A172 (cell line): ENCODE measurements around the gene ALKAL2. TPM values are rescaled to one million over a fixed set of nuclear protein-coding genes. Genes with fewer than 3 reads are reported as not detected.

Source experiments
- DNase-seq: peaks from one replicate; pipeline ENCODE4 v3.0.0-alpha.2; 2015; ENCODE audit warnings: low spot score
- total RNA-seq: library from RNA; depleted of rRNA; stranded (reverse); fragments of >200 nt; shearing (Covaris generic); gene quantifications from 2 replicates; pipeline ENCODE4 v1.2.3, GENCODE V29; 2014; rRNA removed

ALKAL2 gene
- total RNA-seq, 1 experiment from 2014 or later, result not detected

DNA sequence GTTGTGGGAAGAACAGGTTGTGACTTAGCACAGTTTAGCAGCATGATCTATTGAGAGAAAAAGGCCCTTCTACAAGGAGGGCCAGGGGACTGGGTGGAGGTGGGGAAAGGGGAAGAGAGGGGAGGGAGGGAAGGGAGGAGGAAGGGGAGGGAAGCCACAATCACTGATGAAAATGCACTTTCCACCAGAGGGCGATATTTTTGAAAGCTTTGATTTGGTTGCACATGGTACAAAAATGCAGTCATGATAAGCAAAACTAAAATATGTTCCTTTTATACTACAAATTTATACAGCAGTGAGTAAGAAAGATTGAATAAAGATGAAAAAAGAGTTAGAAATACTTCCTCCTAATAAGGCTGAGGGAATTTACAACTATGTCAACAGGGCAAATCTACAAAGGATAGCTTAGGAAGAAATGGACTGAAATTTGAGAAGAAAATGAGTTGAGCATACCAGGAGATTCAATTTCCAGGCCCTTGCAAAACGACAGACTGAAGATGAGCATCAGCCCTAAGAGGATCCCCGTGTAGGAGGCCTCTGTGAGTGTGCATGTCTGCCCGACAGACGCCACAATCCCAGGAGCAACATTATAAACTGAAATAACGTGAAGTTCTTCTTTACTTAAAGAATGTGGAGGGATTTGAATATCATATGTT, 41.3 kb downstream of the ALKAL2 start:
- DNase-seq, result peak; percentile 77

DNA sequence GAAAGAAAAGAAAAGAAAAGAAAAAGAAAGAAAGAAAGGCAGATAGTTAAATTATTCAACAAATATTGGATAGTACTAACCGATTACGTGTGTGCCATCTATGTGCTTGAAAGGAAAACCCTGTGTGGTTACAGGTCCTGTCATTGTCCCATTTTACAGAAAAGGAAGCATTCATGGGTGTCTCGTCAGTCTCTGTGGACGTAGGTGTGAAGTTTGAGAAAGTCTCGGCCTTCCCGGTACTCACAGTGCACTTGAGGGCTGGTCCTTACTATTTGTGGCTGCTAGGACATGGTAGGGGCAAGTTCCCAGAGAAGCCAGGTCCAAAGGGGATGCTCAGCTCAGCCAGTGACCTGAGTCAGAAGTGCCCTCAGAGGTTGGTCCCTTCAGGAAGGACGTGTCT, 43.3 kb downstream of the ALKAL2 start:
- no peak for DNase-seq

DNA sequence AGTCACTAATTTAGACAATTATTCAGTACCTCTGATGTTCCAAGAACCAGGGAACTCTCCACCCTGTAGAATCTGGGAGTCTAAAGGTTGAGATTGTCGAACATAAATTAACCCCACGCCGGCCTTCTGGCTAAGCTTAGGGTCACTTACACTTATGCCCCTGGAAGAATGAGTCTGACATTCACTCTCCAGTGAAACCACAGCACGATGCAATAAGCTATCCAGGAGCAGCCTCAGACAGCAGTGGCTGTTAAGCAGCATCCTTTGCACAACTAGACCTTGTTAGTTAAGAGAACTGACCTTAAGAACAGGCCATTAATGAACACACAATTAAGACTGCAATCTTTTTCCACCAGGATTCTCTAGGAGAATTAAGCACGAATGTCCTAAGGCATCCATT, 49.0 kb downstream of the ALKAL2 start:
- DNase-seq, result no peak

DNA sequence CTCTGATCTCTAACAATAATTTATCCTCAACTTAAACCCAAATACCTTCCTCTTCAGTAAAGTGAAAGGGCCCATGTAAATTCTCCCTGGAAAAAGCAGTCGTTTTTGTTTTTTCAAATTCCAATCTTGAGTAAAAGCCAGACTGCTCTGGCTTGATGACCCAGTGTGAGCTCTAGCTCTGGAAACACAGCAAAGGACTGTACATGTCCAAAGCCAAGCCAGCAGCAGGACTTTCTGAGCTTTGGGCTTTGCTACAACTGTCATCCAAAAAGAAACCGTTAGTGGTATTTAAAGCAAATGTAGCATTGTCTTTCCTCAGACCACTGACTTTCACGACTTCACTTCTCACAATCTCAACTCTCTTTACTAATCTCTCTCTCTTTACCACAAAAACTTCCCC, 49.5 kb downstream of the ALKAL2 start:
- DNase-seq, result no peak

DNA sequence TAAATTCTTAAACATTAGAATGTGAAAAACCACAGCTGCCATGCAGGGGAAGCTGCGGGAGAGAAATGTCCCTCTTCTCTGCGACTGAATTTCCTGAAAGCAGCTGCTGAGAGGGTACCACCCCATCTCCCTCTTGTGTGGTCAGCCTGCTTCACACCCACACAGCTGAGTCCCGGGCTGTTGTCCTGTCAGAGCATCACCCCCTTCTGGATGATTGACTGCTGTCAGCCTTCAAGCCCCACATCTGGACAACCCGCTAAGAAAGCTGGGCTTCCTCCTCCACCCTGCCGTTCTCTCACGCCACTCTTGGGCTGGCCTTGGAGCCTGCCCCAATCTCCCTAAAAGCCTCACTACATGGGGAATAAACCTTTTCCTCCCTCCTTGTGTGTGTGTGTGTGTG, 50.0 kb downstream of the ALKAL2 start:
- no peak for DNase-seq

DNA sequence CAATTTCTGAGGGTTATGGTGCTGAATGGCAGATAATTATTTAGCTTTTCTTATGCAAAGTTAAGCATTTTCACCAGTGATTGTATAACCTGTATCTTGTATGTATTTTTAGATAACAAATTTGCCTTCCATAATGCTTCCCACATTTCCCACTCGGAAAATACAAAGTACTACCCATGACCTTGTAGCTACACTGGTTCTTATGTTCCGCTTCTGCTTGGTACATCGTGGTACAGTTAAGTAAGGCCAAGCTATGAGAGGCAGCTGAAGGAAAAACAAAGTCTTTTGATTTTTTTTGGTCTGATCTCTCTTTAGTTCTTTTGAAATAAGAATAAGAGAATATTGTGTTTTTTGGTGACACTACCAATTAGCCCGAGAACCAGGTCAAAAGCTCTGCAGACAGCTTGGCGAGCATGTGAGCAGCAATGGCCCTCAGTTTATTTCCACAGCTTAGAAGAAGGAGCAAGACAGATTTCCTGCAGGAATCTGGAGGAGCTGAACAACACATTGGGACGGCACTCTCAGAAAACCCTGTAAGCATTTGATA, 50.8 kb downstream of the ALKAL2 start:
- DNase-seq, result no peak

DNA sequence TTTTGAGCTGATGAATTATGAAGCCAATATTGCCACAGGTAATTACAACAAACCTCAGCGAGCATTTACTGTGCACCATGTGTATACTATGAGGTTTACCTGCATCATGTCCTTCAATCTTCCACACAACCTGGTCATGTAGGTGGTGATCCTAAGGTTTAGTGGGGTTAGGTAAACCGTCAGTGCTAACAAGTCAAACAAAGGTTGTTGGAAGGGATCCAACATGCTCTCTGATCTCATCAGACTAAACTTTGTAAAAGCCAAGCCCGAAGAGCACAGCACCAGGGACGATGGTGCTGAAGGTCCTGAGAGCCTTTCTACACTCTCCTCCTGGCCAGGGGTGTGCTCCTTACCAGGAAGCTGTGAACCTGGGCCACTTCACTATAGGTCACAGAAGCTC, 53.5 kb downstream of the ALKAL2 start:
- DNase-seq, result no peak

DNA sequence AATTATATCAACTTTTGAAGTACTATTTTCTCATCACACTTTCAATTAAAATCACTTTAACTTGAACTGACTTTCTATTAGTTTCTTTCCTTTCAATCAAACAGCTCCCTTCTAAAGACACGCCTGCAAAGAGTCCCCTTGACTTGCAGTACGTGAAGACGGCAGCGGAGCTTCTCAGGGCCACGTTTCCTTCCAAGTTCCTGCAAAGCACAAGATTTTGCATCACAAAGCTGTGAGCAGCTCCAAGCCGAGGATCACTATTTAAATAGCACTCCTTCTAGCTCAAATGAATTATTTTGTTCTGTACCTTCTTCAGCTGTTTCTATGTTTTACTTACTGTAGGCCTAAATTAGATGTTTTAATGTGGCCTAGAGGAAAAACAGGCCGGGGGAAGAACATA, 54.9 kb downstream of the ALKAL2 start:
- DNase-seq, result no peak

DNA sequence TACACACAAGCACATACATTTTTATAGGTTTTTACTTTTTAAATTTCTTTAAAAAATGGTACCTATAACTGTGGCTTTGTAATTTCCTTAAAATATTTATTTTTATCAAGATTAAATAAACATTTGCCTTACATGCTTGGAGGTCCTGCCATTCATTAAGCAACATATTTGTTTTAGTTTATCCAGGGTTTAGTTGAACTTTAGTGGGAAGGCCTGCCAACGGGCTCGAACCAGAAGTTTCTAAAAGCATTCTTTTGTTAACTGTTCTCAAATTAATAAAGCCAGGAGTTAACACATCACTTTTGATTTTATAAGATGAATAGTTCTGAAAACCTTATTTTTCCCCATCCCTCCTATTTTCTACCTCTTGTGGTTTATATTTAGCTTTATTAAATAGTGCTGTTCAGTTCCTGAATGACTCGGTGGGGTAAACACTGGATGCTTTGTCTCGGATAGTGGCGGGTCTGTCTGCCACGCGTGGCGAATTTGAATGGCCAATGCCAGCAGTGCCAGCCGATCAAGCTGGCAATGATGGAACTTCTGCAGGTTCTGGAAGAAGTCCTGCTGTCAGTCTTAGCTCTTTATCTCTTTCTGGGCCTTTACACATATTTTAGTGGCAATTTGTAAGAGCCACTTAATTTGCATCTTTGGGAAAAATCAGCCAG, 56.2 kb downstream of the ALKAL2 start:
- DNase-seq, result no peak

Other genes starting within 250 kb of the ALKAL2 start
- gene FAM110C, start 241.6 kb downstream of the ALKAL2 start, total RNA-seq, result not detected in 2 replicates
- 21.4 and 22.5 TPM in 2 replicates for gene SH3YL1, start 24.1 kb downstream of the ALKAL2 start, total RNA-seq
- 186 and 248 TPM in 2 replicates for gene ACP1, start 23.1 kb downstream of the ALKAL2 start, total RNA-seq